Activated naive CD8-positive, alpha-beta T cell (primary cell): ENCODE measurements around the gene DGCR6.
"Not testable (repeated sequence)": the region's sequence is repeated elsewhere in the genome, so short reads cannot be mapped to it uniquely, and the experiment has no call there.

Experiments
- H3K27ac Mint-ChIP-seq: one replicate; pipeline ENCODE4 v1.8.0; 2021; ENCODE audit warnings: mixed read lengths
- H3K27me3 Mint-ChIP-seq: one replicate; pipeline ENCODE4 v1.8.0; 2021; ENCODE audit warnings: mixed read lengths
- H3K36me3 Mint-ChIP-seq: one replicate; pipeline ENCODE4 v1.8.0; 2021; ENCODE audit warnings: mixed read lengths
- H3K4me1 Mint-ChIP-seq: one replicate; pipeline ENCODE4 v1.8.0; 2021; ENCODE audit warnings: low read depth, mixed read lengths
- H3K4me3 Mint-ChIP-seq: one replicate; pipeline ENCODE4 v1.8.0; 2021; ENCODE audit warnings: mild to moderate bottlenecking, mixed read lengths
- H3K9me3 Mint-ChIP-seq: one replicate; pipeline ENCODE4 v1.8.0; 2021; ENCODE audit warnings: low read depth, mixed read lengths

DGCR6 gene

GRCh38 chr22:18905540-18906409 lies at the start of gene DGCR6:
Gene DGCR6 (plus strand): TSS chr22:18906320. CDS start chr22:18906375, 55 bp downstream.
- no peaks in the 10 kb centered on the region for H3K4me1 Mint-ChIP-seq
- H3K4me3 Mint-ChIP-seq, result no peak within 1 kb of the TSS
- H3K27ac Mint-ChIP-seq, result no peak within 1 kb of the TSS
- no peaks in the 10 kb centered on the region for H3K9me3 Mint-ChIP-seq
- no peaks in the 10 kb centered on the region for H3K27me3 Mint-ChIP-seq
- no peaks in the 10 kb centered on the region for H3K36me3 Mint-ChIP-seq

GRCh38 chr22:18859314-18859713 lies 46.8 kb upstream of the DGCR6 start:
- H3K36me3 Mint-ChIP-seq, H3K4me3 Mint-ChIP-seq, H3K4me1 Mint-ChIP-seq, H3K9me3 Mint-ChIP-seq, H3K27ac Mint-ChIP-seq, H3K27me3 Mint-ChIP-seq: not testable (repeated sequence)

- H3K4me3 Mint-ChIP-seq, H3K9me3 Mint-ChIP-seq, H3K27me3 Mint-ChIP-seq, H3K36me3 Mint-ChIP-seq, H3K4me1 Mint-ChIP-seq, H3K27ac Mint-ChIP-seq: not testable (repeated sequence)
Measured at GRCh38 chr22:18881260-18881659, 24.9 kb upstream of the DGCR6 start.

- not testable (repeated sequence) for H3K4me1 Mint-ChIP-seq, H3K27ac Mint-ChIP-seq, H3K9me3 Mint-ChIP-seq, H3K4me3 Mint-ChIP-seq, H3K36me3 Mint-ChIP-seq, H3K27me3 Mint-ChIP-seq
Measured at GRCh38 chr22:18884465-18884864, 21.7 kb upstream of the DGCR6 start.

- Mint-ChIP-seq H3K9me3 (no peaks in the 10 kb centered on the region), H3K27me3 (no peaks in the 10 kb centered on the region), H3K27ac (no peak overlapping the region), H3K4me1 (no peaks in the 10 kb centered on the region), H3K4me3 (no peak overlapping the region), H3K36me3 (no peaks in the 10 kb centered on the region)
Measured at GRCh38 chr22:18888115-18888514, 18.0 kb upstream of the DGCR6 start.

- not testable (repeated sequence) for H3K9me3 Mint-ChIP-seq, H3K27ac Mint-ChIP-seq, H3K4me3 Mint-ChIP-seq, H3K4me1 Mint-ChIP-seq, H3K36me3 Mint-ChIP-seq, H3K27me3 Mint-ChIP-seq
Measured at GRCh38 chr22:18890510-18891192, 15.5 kb upstream of the DGCR6 start.

GRCh38 chr22:18893775-18894174 lies 12.3 kb upstream of the DGCR6 start:
- H3K27me3 Mint-ChIP-seq, H3K36me3 Mint-ChIP-seq, H3K9me3 Mint-ChIP-seq, H3K4me1 Mint-ChIP-seq, H3K27ac Mint-ChIP-seq, H3K4me3 Mint-ChIP-seq: not testable (repeated sequence)

GRCh38 chr22:18896037-18896657 lies 10.0 kb upstream of the DGCR6 start:
- not testable (repeated sequence) for H3K9me3 Mint-ChIP-seq, H3K4me3 Mint-ChIP-seq, H3K27ac Mint-ChIP-seq, H3K27me3 Mint-ChIP-seq, H3K4me1 Mint-ChIP-seq, H3K36me3 Mint-ChIP-seq

- not testable (repeated sequence) for H3K27me3 Mint-ChIP-seq
Measured at GRCh38 chr22:18906410-18906745, 258 bp downstream of the DGCR6 start.

GRCh38 chr22:18906896-18907295 lies 776 bp downstream of the DGCR6 start:
- no peaks in the 10 kb centered on the region for H3K4me1 Mint-ChIP-seq
- no peak overlapping the region for H3K4me3 Mint-ChIP-seq
- no peaks in the 10 kb centered on the region for H3K9me3 Mint-ChIP-seq
- no peaks in the 10 kb centered on the region for H3K27me3 Mint-ChIP-seq
- H3K36me3 Mint-ChIP-seq, result no peaks in the 10 kb centered on the region
- H3K27ac Mint-ChIP-seq, result no peak overlapping the region

More at GRCh38 chr22:18906410-18906745, 258 bp downstream of the DGCR6 start:
- not testable (repeated sequence) for H3K9me3 Mint-ChIP-seq, H3K27ac Mint-ChIP-seq, H3K4me3 Mint-ChIP-seq, H3K36me3 Mint-ChIP-seq, H3K4me1 Mint-ChIP-seq

GRCh38 chr22:18909556-18909955 lies 3.4 kb downstream of the DGCR6 start:
- Mint-ChIP-seq H3K4me1 (no peaks in the 10 kb centered on the region), H3K9me3 (no peaks in the 10 kb centered on the region), H3K27me3 (no peaks in the 10 kb centered on the region)

GRCh38 chr22:18911535-18911934 lies 5.4 kb downstream of the DGCR6 start:
- H3K9me3 Mint-ChIP-seq, H3K36me3 Mint-ChIP-seq: not testable (repeated sequence)

More at GRCh38 chr22:18909556-18909955, 3.4 kb downstream of the DGCR6 start:
- Mint-ChIP-seq H3K27ac (no peak overlapping the region), H3K4me3 (no peak overlapping the region), H3K36me3 (no peaks in the 10 kb centered on the region)

GRCh38 chr22:18912264-18912946 lies 6.3 kb downstream of the DGCR6 start:
- not testable (repeated sequence) for H3K36me3 Mint-ChIP-seq, H3K4me3 Mint-ChIP-seq, H3K27me3 Mint-ChIP-seq, H3K27ac Mint-ChIP-seq, H3K4me1 Mint-ChIP-seq, H3K9me3 Mint-ChIP-seq

More at GRCh38 chr22:18911535-18911934, 5.4 kb downstream of the DGCR6 start:
- not testable (repeated sequence) for H3K4me1 Mint-ChIP-seq, H3K27me3 Mint-ChIP-seq, H3K4me3 Mint-ChIP-seq, H3K27ac Mint-ChIP-seq

GRCh38 chr22:18914558-18914957 lies 8.4 kb downstream of the DGCR6 start:
- H3K36me3 Mint-ChIP-seq, H3K27ac Mint-ChIP-seq, H3K9me3 Mint-ChIP-seq, H3K4me3 Mint-ChIP-seq, H3K4me1 Mint-ChIP-seq, H3K27me3 Mint-ChIP-seq: not testable (repeated sequence)

GRCh38 chr22:18915550-18915949 lies 9.4 kb downstream of the DGCR6 start:
- H3K36me3 Mint-ChIP-seq, H3K4me1 Mint-ChIP-seq: not testable (repeated sequence)

More at GRCh38 chr22:18915550-18915949, 9.4 kb downstream of the DGCR6 start:
- not testable (repeated sequence) for H3K9me3 Mint-ChIP-seq, H3K27me3 Mint-ChIP-seq, H3K27ac Mint-ChIP-seq, H3K4me3 Mint-ChIP-seq
